NB4 (cell line): ENCODE results near the gene NRXN3.

ENCODE experiments used
- POLR2A ChIP-seq: IDR thresholded peaks from 2 replicates; pipeline ENCODE4 v1.6.1; 2011; ENCODE audit warnings: mild to moderate bottlenecking; ENCODE audit not compliant: insufficient read length; ENCODE audit errors: extremely low read depth
- TF ChIP-seq, protein P1 (sequence below): IDR thresholded peaks from one replicate; pipeline ENCODE4 v1.5.1; 2012; ENCODE audit warnings: low read depth, low read length

DNA sequence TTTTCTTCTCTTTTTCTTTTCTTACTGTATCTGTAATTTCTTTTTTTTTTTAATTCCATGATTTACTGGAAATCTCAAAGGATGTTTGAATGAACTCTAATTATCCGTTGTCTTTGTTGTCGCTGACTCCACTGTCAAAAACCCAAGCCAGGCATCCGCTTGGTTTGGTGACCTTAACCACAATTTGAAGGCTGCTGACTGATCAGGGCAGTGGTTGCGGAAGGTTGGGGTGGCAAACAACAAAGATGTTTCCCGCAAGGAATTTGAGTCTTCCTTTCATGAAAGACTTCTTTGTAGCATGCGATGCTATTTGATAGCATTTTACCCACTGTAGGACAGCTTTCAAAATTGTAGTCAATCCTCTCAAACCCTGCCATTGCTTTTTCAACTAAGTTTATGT, 1027.3 kb downstream of the NRXN3 start:
- TF ChIP-seq, protein P1, sequence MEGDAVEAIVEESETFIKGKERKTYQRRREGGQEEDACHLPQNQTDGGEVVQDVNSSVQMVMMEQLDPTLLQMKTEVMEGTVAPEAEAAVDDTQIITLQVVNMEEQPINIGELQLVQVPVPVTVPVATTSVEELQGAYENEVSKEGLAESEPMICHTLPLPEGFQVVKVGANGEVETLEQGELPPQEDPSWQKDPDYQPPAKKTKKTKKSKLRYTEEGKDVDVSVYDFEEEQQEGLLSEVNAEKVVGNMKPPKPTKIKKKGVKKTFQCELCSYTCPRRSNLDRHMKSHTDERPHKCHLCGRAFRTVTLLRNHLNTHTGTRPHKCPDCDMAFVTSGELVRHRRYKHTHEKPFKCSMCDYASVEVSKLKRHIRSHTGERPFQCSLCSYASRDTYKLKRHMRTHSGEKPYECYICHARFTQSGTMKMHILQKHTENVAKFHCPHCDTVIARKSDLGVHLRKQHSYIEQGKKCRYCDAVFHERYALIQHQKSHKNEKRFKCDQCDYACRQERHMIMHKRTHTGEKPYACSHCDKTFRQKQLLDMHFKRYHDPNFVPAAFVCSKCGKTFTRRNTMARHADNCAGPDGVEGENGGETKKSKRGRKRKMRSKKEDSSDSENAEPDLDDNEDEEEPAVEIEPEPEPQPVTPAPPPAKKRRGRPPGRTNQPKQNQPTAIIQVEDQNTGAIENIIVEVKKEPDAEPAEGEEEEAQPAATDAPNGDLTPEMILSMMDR: no peak
- TF ChIP-seq POLR2A: no peak
